Glomerular visceral epithelial cell (primary cell): ENCODE data around the gene SPTLC2.
"Not testable (repeated sequence)": the region's sequence is repeated elsewhere in the genome, so short reads cannot be mapped to it uniquely, and the experiment has no call there.

Experiments
- DNase-seq: peaks from one replicate; pipeline ENCODE4 v3.0.0-alpha.2; 2016; ENCODE audit errors: extremely low spot score

SPTLC2 gene, protein sequence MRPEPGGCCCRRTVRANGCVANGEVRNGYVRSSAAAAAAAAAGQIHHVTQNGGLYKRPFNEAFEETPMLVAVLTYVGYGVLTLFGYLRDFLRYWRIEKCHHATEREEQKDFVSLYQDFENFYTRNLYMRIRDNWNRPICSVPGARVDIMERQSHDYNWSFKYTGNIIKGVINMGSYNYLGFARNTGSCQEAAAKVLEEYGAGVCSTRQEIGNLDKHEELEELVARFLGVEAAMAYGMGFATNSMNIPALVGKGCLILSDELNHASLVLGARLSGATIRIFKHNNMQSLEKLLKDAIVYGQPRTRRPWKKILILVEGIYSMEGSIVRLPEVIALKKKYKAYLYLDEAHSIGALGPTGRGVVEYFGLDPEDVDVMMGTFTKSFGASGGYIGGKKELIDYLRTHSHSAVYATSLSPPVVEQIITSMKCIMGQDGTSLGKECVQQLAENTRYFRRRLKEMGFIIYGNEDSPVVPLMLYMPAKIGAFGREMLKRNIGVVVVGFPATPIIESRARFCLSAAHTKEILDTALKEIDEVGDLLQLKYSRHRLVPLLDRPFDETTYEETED

DNA sequence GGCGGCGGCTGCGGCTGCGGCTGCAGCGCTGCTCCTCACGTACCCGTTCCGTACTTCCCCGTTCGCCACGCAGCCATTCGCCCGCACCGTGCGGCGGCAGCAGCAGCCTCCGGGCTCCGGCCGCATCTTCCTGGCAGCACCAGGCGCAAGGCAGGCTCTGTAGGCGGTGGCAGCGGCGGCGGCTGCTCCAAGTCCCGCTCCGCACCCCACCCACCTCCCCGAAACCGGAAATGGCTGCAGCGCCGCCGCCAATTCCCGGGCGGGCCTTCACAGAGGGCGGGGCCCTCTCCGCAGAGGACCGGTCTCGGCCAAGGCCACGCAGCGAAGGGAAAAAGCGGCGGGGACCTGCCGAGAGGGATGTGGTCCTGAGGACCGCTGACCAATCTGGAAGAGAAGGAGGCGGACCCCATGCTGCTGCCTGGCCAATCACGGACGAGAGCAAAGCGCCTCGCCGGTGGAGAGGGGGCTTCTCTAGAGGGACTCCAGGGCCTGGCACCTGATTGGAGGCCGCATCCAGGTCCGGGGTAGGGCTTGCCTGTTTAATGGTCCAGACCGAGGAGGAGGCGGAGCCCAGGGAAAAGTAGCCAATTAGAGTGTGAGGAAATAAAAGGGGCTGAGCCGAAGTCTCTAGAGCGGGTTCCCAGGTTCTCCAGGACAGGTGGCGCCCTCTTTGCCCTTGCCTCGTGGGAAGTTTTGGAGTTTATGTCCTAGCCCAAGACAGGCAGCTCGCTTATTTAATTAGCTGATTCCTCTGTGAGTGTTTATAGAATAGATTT, at the start of gene SPTLC2:
TSS of gene SPTLC2 (minus strand) at position 184 of the 776 bp plus-strand sequence. CDS start at position 126, 58 bp downstream.
- DNase-seq, result peak; percentile 100

- DNase-seq, result no peak
These were observed 46.9 kb upstream of the SPTLC2 start for GRCh38 chr14:77663293-77663692.

DNA sequence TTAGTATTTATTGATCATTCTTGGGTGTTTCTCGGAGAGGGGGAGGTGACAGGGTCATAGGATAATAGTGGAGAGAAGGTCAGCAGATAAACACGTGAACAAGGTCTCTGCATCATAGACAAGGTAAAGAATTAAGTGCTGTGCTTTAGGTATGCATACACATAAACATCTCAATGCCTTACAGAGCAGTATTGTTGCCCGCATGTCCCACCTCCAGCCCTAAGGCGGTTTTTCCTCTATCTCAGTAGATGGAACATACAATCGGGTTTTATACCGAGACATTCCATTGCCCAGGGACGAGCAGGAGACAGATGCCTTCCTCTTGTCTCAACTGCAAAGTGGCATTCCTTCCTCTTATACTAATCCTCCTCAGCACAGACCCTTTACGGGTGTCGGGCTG, 45.1 kb upstream of the SPTLC2 start:
- DNase-seq, result not testable (repeated sequence)

GRCh38 chr14:77660754-77661153, 44.3 kb upstream of the SPTLC2 start:
- DNase-seq, result peak; percentile 28

DNA sequence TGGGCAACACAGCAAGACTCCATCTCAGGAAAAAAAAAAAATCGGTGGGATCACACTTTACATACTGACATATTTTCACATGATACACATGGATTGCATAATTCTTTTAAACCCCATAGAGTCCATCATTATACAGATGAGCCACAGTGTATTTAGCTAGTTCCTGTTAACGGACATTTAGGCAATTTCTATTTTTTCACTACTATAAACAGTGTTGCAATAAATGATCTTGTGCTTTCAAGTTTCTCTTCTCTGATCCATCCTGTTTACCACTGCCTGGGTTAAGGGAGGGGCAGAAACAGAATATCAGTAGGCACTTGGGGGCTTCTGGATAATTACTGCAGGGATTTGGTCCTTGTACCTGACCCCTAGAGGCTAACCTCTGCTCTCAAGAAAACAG, 43.4 kb upstream of the SPTLC2 start:
- no peak for DNase-seq

- DNase-seq, result no peak
These were observed 40.8 kb upstream of the SPTLC2 start for GRCh38 chr14:77657280-77657679.

DNA sequence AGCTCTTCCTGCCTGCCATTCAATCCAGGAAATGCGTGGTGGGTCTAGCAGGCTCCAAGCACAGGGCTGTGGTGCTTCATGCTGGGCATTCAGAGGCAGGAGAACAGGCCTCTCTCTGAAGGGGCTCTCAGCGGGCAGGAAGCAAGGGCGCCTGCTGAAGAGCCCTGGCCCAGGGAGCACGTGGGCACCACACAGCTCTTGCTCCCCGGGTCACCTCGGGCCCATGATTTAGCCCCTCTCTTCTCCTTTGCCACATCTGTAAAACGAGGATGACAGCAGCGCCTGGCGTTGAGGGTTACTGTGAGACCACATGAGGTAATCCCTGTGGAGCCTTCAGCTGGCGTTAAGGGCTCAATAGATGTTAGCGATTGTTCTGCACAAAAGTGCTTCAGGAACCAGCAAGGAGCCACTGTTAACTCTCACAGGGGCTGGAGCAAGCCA, 37.6 kb upstream of the SPTLC2 start:
- DNase-seq, result no peak

GRCh38 chr14:77649326-77649725, 32.9 kb upstream of the SPTLC2 start:
- no peak for DNase-seq

GRCh38 chr14:77648520-77649200, 32.2 kb upstream of the SPTLC2 start:
- DNase-seq, result no peak

- no peak for DNase-seq
These were observed 31.4 kb upstream of the SPTLC2 start for GRCh38 chr14:77647853-77648252.

DNA sequence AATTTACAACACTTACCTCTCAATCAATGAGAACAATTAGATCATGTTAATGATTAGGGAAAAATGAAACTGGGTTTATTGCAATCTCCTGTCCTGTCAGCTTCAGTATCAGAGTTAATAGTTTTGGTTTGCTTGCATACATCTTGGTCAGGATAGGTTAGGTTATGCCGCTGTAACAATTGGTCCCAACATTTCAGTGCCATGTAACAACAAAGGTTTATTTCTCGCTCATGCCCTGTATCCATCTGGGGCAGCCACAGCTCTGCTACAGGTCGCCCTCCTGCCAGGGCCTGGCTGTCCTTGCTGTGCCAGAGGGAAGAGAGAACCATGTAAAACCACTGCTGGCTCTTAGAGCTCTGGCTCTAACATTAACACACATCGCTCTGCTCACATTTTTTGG, 30.5 kb upstream of the SPTLC2 start:
- DNase-seq, result no peak

GRCh38 chr14:77645520-77646230, 29.2 kb upstream of the SPTLC2 start:
- no peak for DNase-seq

DNA sequence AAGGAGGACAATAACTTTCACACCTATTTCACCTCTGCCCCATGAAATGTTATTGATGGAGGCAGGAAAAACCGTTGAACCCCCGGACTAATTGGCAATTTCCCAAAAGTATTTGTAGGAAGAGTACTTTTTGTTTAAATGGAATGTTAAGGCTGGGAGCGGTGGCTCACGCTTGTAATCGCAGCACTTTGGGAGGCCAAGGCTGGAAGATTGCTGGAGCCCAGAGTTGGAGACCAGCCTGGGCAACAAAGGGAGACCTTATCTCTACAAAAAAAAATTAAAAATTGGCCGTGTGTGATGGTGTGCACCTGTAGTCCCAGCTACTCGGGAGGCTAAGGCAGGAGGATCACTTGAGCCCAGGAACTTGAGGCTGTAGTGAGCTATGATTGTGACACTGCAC, 26.0 kb upstream of the SPTLC2 start:
- no peak for DNase-seq

- no peak for DNase-seq
These were observed 25.3 kb upstream of the SPTLC2 start for GRCh38 chr14:77641534-77642341.

DNA sequence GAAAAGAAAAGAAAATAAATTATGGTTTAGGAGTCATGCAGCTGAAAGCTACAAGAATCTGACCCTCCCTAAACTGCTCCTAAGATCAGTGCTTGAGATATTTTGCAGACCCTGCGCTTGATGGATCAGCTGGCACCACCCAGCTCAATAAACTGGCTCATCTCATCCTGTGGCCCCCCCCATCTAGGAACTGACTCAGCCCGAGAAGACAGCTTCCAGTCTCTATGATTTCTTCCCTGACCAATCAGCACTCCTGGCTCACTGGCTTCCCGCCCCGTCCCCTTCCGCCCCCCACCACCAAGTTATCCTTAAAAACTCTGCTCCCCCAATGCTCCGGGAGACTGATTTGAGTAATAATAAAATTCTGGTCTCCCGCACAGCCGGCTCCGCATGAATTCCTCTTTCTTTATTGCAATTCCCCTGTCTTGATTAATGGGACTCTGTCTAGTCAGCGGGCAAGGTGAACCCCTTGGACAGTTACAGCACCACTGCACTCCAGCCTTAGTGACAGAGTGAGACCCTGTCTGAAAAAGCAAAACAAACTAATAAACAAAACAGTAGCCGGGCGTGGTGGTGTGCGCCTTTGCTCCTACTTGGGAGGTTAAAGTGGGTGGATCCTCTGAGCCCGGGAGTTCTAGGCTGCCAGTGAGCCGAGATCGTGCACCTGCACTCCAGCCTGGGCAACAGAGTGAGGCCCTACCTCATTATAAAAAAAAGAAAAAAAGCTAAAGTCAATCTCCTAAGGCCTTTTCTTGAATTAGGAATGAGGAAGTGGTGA, 24.5 kb upstream of the SPTLC2 start:
- DNase-seq, result no peak

DNA sequence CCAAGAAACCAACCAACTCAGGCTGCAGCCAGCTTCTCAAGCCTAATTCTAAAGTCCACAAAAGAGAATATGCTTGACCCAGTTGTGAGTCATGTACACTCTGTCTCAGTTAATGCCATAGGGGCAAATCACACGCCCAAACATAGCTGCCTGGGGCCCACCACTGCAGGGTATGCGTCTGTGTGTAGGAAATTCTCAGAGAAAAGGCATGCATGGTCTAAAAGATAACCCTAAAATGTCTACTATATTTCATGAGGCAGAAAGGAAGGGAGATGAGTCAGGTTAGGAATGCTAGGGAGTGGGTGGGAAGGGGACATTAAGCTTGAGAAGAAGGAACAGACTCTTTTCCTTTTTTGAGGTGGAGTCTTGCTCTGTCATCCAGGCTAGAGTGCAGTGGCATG, 22.3 kb upstream of the SPTLC2 start:
- DNase-seq, result peak; percentile 42

DNA sequence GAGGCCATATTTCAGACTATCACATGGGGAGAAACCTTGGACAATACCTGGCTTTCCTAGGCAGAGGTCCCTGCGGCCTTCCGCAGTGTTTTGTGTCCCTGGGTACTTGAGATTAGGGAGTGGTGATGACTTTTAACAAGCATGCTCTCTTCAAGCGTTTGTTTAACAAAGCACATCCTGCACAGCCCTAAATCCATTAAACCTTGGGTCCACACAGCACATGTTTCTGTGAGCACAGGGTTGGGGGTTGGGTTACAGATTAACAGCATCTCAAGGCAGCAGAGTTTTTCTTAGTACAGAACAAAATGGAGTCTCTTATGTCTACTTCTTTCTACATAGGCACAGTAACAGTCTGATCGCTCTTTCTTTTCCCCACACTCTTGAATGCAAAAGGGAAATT, 19.4 kb upstream of the SPTLC2 start:
- not testable (repeated sequence) for DNase-seq

DNA sequence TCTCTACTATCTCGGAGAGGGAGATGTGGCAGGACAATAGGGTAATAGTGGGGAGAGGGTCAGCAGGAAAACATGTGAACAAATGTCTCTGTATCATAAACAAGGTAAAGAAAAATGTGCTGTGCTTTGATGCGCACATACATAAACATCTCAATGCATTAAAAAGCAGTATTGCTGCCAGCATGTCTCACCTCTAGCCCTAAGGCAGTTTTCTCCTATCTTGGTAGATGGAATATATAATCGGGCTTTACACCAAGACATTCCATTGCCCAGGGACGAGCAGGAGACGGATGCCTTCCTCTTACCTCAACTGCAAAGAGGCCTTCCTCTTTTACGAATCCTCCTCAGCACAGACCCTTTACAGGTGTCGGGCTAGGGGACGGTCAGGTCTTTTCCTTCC, 19.0 kb upstream of the SPTLC2 start:
- DNase-seq, result not testable (repeated sequence)

- DNase-seq, result no peak
These were observed 13.7 kb upstream of the SPTLC2 start for GRCh38 chr14:77630111-77630510.

- no peak for DNase-seq
These were observed 8.9 kb upstream of the SPTLC2 start for GRCh38 chr14:77625360-77625759.
